ENCODE measurements around the gene RCE1.

DNA sequence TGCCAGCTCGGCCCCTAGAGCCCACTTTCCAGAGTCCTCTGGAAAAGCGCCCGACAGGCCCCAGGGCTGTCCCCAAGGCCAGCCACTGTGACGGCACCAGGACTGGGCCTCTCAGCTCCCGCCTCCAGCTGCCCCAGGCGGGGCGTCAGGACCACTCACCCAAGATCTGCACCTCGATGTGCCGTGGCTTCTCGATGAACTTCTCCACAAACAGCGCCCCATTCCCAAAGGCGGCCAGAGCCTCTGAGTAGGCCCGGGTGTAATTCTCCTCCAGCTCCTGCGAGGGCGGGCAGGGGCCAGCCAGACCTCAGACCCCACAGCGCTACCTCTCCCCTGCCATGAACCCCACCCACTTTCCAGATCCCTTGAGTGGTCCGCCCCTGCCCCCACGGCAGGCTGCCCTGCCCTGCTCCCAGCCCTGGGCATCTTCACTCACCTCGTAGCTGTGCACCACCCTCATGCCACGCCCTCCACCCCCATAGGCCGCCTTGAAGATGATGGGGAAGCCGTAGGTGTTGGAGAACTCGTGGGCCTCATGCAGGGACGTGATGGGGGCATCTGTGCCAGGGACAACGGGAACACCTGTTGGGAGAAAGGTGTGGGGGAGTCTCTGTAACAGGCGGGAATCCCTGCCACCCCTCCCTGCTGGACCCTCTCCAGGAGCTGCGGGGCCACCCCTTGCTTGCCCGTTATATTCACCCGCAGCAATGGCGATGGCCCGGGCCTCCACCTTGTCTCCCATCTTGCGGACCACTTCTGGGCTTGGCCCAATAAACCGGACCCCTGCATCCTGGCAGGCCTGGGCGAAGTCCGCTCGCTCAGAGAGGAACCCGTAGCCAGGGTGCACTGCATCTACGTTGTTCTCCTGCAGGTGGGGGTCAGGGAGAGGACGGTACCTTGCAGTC is 27.6 kb downstream of the RCE1 start:
- TF ChIP-seq POLR2AphosphoS5 (IDR thresholded peaks at IDR 0.05; ENCODE audit: borderline replicate concordance, low read depth, low read length) (no peak), FOXP2 (optimal IDR thresholded peaks at IDR 0.05; ENCODE audit: control extremely low read depth, extremely low read length, insufficient read depth) (no peak)

Measured in SK-N-MC (cell line).